ENCODE measurements around the gene PLIN3.
"Not testable (repeated sequence)": the region's sequence is repeated elsewhere in the genome, so short reads cannot be mapped to it uniquely, and the experiment has no call there.

Gene PLIN3

DNA sequence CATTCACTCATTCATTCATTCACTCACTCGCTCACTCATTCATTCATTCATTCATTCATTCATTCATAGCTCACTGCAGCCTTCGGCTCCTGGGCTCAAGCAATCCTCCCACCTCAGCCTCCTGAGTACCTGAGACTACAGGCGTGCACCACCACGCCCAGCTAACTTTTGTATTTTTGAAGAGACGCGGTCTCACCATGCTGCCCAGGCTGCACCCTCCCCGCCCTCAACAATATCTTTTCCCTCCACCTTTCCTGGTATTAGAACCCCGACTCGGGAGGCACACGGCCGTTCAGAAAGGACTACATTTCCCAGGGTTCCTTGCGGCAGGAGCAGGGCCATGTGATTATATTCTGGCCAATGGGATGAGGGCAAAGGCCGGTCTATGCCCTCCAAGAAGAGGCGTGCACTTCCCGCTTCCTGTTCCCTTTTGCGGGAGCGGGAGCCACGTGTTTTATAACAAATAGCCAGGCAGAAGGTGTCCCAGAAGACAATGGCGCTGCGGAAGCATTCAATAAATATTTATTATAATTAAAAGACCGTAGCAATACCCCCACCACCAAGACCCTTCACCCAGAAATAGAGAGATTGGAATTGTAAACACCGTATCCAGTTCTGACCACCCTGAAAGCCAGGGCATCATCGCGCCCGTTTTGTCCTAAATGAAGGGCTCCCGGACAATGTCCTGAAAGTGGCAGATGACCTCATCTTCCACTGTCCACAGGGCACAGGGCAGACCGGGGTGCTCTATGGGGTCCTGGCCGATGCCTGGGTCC lies 51.9 kb downstream of the PLIN3 start:
- DNase-seq (ENCODE audit: low read depth) = peak; percentile 60
- TF ChIP-seq CTCF (IDR thresholded peaks at IDR 0.05; ENCODE audit: control insufficient read depth, insufficient read depth, low read depth, low read length, missing control alignments) = no peak
- no peak overlapping the region for H3K4me3 ChIP-seq (ENCODE audit: control insufficient read depth, low read depth, low read length)

- DNase-seq (ENCODE audit: low read depth) = peak; percentile 58
These were observed 52.6 kb downstream of the PLIN3 start for GRCh38 chr19:4814625-4815425.

DNA sequence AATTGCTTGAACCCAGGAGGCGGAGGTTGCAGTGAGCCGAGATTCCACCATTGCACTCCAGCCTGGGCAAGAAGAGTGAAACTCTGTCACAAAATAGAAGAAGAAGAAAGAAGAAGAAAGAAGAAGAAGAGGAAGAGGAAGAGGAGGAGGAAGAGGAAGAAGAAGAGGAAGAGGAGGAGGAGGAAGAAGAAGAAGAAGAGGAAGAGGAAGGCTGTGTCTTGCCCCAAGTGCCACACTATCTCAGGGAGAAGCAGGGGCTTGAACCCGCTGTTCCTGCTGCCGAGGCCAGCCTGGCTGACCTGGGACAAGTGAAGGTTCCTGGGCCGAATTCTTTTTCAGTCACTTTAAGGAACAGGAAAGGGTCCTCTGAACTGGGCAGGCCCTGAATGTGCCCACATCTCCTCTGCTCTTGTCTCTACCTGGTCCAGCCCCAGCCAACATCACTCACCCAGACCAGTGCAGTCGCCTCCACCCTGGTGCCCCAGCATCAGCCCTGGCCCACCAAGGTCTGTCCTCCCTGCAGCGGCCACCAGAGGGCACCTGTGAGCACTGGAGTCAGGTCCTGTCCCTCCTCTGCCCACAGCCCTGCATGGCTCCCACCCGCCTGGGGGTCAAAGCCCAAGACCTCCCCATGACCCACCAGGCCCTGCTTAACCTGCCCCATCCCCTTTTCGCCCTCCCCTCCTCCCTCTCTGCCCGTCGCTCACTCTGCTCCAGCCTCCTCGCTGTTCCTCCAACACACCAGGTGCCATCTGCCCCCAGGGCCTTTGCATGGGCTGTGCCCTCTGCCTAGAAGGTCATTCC lies 55.9 kb downstream of the PLIN3 start:
- DNase-seq (ENCODE audit: low read depth) = no peak
- peak; percentile 85 for TF ChIP-seq CTCF (IDR thresholded peaks at IDR 0.05; ENCODE audit: control insufficient read depth, insufficient read depth, low read depth, low read length, missing control alignments)
- no peak overlapping the region for H3K4me3 ChIP-seq (ENCODE audit: control insufficient read depth, low read depth, low read length)

More at GRCh38 chr19:4814625-4815425, 52.6 kb downstream of the PLIN3 start:
- H3K4me3 ChIP-seq (ENCODE audit: control insufficient read depth, low read depth, low read length) = no peak overlapping the region
- no peak for TF ChIP-seq CTCF (IDR thresholded peaks at IDR 0.05; ENCODE audit: control insufficient read depth, insufficient read depth, low read depth, low read length, missing control alignments)

GRCh38 chr19:4807188-4807587 lies 60.3 kb downstream of the PLIN3 start:
- H3K4me3 ChIP-seq (ENCODE audit: control insufficient read depth, low read depth, low read length) = no peak overlapping the region
- DNase-seq (ENCODE audit: low read depth) = no peak

DNA sequence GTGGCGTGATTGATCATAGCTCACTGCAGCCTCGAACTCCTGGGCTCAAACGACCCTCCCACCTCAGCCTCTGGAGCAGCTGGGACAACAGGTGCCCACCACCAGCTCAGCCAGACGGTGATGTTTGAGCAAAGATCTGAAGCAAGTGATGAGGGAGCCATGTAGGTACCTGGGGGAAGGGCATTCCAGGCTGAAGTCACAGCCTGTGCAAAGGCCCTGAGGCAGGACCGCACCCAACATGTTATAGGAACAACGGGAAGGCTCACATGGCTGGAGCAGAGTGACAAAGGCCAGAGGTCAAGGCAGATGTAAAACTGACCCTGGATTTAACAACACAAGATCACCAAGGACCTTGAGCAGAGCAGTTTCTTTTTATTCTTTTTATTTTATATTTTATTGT lies 61.1 kb downstream of the PLIN3 start:
- H3K4me3 ChIP-seq (ENCODE audit: control insufficient read depth, low read depth, low read length) = no peak overlapping the region
- no peak for TF ChIP-seq CTCF (IDR thresholded peaks at IDR 0.05; ENCODE audit: control insufficient read depth, insufficient read depth, low read depth, low read length, missing control alignments)
- DNase-seq (ENCODE audit: low read depth) = no peak

More at GRCh38 chr19:4807188-4807587, 60.3 kb downstream of the PLIN3 start:
- no peak for TF ChIP-seq CTCF (IDR thresholded peaks at IDR 0.05; ENCODE audit: control insufficient read depth, insufficient read depth, low read depth, low read length, missing control alignments)

GRCh38 chr19:4805140-4805539 lies 62.3 kb downstream of the PLIN3 start:
- not testable (repeated sequence) for DNase-seq (ENCODE audit: low read depth); H3K4me3 ChIP-seq (ENCODE audit: control insufficient read depth, low read depth, low read length)
